Thyroid gland (tissue), 4 donors: ENCODE data around the gene PANK1. TPM values are rescaled to one million over a fixed set of nuclear protein-coding genes. Genes with fewer than 3 reads are reported as not detected.
"Not testable (repeated sequence)": the region's sequence is repeated elsewhere in the genome, so short reads cannot be mapped to it uniquely, and the experiment has no call there.

Experiments
- DNase-seq, 2 donors: peaks; one replicate each; pipeline ENCODE4 v3.0.0-alpha.2; 2019
- H3K27ac ChIP-seq, 3 donors: fragments of 200-600 bp; sonication (generic); 1 replicate in 2 of 3; 2 replicates in 1 of 3; pipeline ENCODE4 v1.5.1; 2016 to 2019; ENCODE audit warnings: mild to moderate bottlenecking in 1 of 3, moderate library complexity in 1 of 3
- H3K27me3 ChIP-seq: fragments of 200-600 bp; sonication (generic); one replicate; pipeline ENCODE4 v1.5.1; 2019
- H3K36me3 ChIP-seq, 2 donors: fragments of 200-600 bp; sonication (generic); one replicate each; pipeline ENCODE4 v1.5.1; 2016 to 2019
- H3K4me1 ChIP-seq, 2 donors: fragments of 200-600 bp; sonication (generic); one replicate each; pipeline ENCODE4 v1.5.1; 2017 to 2019
- H3K4me3 ChIP-seq, 3 donors: fragments of 200-600 bp; sonication (generic); replicated peaks in 1 of 3; 1 replicate in 2 of 3; 2 replicates in 1 of 3; pipeline ENCODE4 v1.5.1; 2016; ENCODE audit warnings: mild to moderate bottlenecking in 1 of 3
- H3K9me3 ChIP-seq: fragments of 200-600 bp; sonication (generic); one replicate; pipeline ENCODE4 v1.5.1; 2017
- POLR2A ChIP-seq, 2 donors: fragments of 450-650 bp; IDR thresholded peaks; one replicate each; pipeline ENCODE4 v1.6.1; 2017; ENCODE audit warnings: antibody characterized with exemption in 2 of 2, mild to moderate bottlenecking in 2 of 2, moderate library complexity in 1 of 2
- WGBS, 2 donors: methylation state at CpG; one replicate each; pipeline ENCODE4 v1.1.5; 2017; 5-methylcytosine and 5-hydroxymethylcytosine counted together
- intact Hi-C: fragments of 100-400 bp; cut with DNase I; formaldehyde crosslinking; loops from one replicate; pipeline ENCODE4 v1.15.1; 2023
- total RNA-seq, 4 donors: library from RNA; depleted of rRNA; stranded (reverse); fragments of >200 nt; gene quantifications; one replicate each; pipeline ENCODE4 v1.2.3, GENCODE V29; 2016
- TF ChIP-seq, protein P1 (sequence below), 6 experiments: fragments of 200-600 bp in 3 of 6; fragments of 450-650 bp in 3 of 6; sonication (generic) in 3 of 6; IDR thresholded peaks; one replicate each; pipeline ENCODE4 v1.5.1; 2016 to 2019; ENCODE audit warnings: antibody characterized with exemption in 6 of 6, mild to moderate bottlenecking in 2 of 6, inconsistent platforms in 1 of 6, moderate library complexity in 1 of 6

Gene PANK1
- total RNA-seq, 4 donors from 2014 or later: 20.6 to 40.6 (median 26.9) TPM

DNA sequence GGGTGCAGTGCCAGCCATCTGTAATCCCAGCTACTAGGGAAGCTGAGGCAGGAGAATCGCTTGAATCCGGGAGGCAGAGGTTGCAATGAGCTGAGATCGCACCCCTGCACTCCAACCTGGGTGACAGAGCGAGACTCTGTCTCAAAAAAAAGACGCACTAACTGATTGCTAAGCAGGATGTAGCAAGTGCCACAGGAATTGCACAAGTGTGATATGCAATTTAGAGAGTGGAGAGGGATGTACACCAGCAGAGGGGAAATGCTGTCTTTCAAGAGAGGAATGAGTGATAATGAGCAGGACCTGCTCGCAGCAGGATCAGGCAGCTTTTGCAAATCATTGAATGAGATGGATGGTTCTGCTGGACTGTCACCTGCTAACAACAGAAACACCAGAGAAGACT lies 96.4 kb downstream of the PANK1 start:
- Histone ChIP-seq H3K27me3 (no peaks in the 10 kb centered on the region), H3K36me3 (no peaks in the 10 kb centered on the region), H3K27ac (no peak overlapping the region), H3K9me3 (no peaks in the 10 kb centered on the region), H3K4me3 (no peak overlapping the region), H3K4me1 (peaks cover 0 to 4% of the 10 kb centered on the region in 2 donors)
- no peak for DNase-seq
- 73 to 79% methylated on average over 6 of the region's 6 CpGs for WGBS, 2 donors
- TF ChIP-seq POLR2A (IDR thresholded peaks at IDR 0.05): no peak
- TF ChIP-seq, protein P1, sequence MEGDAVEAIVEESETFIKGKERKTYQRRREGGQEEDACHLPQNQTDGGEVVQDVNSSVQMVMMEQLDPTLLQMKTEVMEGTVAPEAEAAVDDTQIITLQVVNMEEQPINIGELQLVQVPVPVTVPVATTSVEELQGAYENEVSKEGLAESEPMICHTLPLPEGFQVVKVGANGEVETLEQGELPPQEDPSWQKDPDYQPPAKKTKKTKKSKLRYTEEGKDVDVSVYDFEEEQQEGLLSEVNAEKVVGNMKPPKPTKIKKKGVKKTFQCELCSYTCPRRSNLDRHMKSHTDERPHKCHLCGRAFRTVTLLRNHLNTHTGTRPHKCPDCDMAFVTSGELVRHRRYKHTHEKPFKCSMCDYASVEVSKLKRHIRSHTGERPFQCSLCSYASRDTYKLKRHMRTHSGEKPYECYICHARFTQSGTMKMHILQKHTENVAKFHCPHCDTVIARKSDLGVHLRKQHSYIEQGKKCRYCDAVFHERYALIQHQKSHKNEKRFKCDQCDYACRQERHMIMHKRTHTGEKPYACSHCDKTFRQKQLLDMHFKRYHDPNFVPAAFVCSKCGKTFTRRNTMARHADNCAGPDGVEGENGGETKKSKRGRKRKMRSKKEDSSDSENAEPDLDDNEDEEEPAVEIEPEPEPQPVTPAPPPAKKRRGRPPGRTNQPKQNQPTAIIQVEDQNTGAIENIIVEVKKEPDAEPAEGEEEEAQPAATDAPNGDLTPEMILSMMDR (IDR thresholded peaks at IDR 0.05): no peak
- intact Hi-C loops: no loop called here

DNA sequence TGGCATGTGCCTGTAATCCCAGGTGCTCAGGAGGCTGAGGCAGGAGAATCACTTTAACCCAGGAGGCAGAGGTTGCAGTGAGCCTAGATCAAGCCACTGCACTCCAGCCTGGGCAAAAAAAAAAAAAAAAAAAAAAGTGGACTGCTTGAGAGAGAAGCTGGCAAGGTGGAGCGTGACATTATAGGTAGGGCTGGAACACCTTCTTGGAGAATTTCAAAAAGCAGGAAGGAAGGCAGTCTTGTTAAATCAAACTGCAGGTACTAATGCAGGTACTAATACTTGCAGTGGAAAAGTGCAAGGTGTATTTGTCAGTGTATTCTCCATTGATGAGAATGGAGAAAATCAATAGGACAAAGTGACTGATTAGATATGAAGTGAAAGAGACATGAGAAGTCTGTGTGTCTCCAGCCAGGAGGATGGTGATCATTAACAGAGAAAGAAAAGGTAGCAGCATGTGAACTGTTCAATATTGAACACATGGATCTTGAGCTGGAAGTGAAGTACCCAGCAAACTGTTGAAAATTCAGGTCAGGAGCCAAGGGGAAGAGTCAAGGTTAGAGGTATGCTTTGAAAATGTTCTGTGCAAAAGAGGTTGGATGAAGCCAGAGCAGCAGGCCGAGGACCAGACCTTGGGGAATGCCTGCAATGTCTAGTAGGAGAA lies 97.1 kb downstream of the PANK1 start:
- intact Hi-C loops: no loop called here
- WGBS, 2 donors: 66 to 87% methylated on average over 2 of the region's 2 CpGs

DNA sequence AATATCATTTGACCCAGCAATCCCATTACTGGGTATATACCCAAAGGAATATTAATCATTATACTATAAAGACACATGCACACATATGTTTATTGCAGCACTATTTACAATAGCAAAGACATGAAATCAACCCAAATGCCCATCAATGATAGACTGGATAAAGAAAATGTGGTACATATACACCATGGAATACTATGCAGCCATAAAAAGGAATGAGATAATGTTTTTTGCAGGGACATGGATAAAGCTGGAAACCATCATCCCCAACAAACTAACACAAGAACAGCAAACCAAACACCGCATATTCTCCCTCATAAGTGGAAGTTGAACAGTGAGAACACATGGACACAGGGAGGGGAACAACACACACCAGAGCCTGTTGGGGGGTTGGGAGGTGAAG lies 98.4 kb downstream of the PANK1 start:
- H3K9me3 ChIP-seq, H3K27ac ChIP-seq, intact Hi-C loops, H3K4me3 ChIP-seq, H3K27me3 ChIP-seq, H3K36me3 ChIP-seq, H3K4me1 ChIP-seq, DNase-seq: not testable (repeated sequence)
- 89 to 95% methylated on average over 1 of the region's 1 CpG for WGBS, 2 donors

More for the DNA sequence above, 97.1 kb downstream of the PANK1 start:
- Histone ChIP-seq H3K4me1 (no peaks in the 10 kb centered on the region), H3K9me3 (no peaks in the 10 kb centered on the region), H3K27me3 (no peaks in the 10 kb centered on the region), H3K36me3 (no peaks in the 10 kb centered on the region), H3K4me3 (no peak overlapping the region), H3K27ac (no peak overlapping the region)
- TF ChIP-seq POLR2A (IDR thresholded peaks at IDR 0.05): no peak
- TF ChIP-seq, protein P1 (IDR thresholded peaks at IDR 0.05): no peak
- DNase-seq: no peak

DNA sequence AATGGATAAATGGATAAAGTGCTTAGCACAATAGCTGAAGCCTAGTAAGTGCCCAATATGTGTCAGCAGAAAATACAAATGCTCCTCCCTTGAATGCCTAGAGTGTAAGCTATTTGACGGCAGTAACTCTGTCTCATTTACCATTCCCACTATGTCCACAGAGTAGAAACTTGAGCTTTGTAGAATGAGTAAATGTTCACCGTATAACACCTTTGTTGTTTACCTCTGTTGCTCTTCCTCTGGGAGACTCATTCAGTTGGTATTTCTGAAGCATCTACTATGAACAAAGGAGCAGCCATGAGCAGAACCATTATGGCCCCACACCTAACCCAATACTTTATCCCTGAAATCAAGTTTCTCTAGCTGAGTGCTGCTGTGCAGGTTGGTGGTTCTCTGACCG lies 101.2 kb downstream of the PANK1 start:
- TF ChIP-seq, protein P1 (IDR thresholded peaks at IDR 0.05): no peak
- no peak for TF ChIP-seq POLR2A (IDR thresholded peaks at IDR 0.05)
- no peaks in the 10 kb centered on the region for H3K4me1 ChIP-seq
- H3K9me3 ChIP-seq: no peaks in the 10 kb centered on the region
- WGBS, 2 donors: 96 to 98% methylated on average over 3 of the region's 3 CpGs
- intact Hi-C loops: no loop called here
- H3K27me3 ChIP-seq: no peaks in the 10 kb centered on the region
- no peak overlapping the region for H3K4me3 ChIP-seq
- H3K36me3 ChIP-seq: no peaks in the 10 kb centered on the region
- no peak for DNase-seq
- H3K27ac ChIP-seq: no peak overlapping the region

DNA sequence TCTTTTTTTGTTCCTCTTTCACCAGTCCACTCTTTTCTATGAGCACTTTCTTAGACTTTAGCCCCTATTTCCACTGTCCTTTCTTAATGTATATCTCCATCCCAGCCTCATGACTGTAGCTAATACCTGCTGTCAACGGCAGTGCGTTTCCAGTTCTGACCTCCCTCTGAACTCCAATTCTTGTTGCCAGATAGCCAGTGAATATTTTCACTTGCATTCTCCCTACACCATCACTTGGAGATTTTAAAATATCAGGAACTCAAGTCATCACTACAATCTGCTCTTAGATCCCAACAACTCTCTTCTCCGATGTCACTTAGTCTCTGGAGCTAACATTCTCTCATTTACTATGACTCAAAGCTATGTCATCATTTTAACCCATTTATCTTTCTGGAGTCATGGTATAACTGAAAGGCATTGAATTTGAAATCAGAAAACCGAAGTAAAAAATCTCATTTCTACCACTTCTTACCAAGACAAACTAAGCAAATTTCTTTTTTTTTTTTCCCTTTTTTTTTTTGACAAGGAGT lies 104.6 kb downstream of the PANK1 start:
- no peaks in the 10 kb centered on the region for H3K9me3 ChIP-seq
- H3K27me3 ChIP-seq: no peaks in the 10 kb centered on the region
- no peak for DNase-seq
- 91 to 92% methylated on average over 4 of the region's 4 CpGs for WGBS, 2 donors
- no peaks in the 10 kb centered on the region for H3K4me1 ChIP-seq
- no peak overlapping the region for H3K4me3 ChIP-seq
- no peaks in the 10 kb centered on the region for H3K36me3 ChIP-seq
- TF ChIP-seq, protein P1 (IDR thresholded peaks at IDR 0.05): no peak
- TF ChIP-seq POLR2A (IDR thresholded peaks at IDR 0.05): no peak
- H3K27ac ChIP-seq: no peak overlapping the region
- intact Hi-C loops: no loop called here
